OCI-LY3 (cell line): ENCODE data around the gene GIGYF1.

Experiments used
- H2AFZ ChIP-seq: fragments of 200-600, 300-600 bp; shearing (Covaris generic); 2 replicates; pipeline ENCODE4 v1.6.0; 2014; ENCODE audit warnings: antibody characterized with exemption, low read depth, low read length
- H3K27ac ChIP-seq: fragments of 200-600, 300-600 bp; sonication (generic); 2 replicates; pipeline ENCODE4 v1.5.1; 2014; ENCODE audit warnings: mild to moderate bottlenecking, low read length, moderate library complexity, mixed read lengths
- H3K27me3 ChIP-seq: fragments of 200-600, 300-600 bp; sonication (generic); 2 replicates; pipeline ENCODE4 v1.6.1; 2014; ENCODE audit warnings: low read depth, low read length, mixed read lengths
- H3K36me3 ChIP-seq: fragments of 200-600, 300-600 bp; sonication (generic); replicated peaks from 2 replicates; pipeline ENCODE3; 2014; ENCODE audit warnings: low read depth, low read length, mixed read lengths
- H3K4me1 ChIP-seq: fragments of 300-600, 200-600 bp; sonication (generic); 2 replicates; pipeline ENCODE4 v1.6.1; 2014; ENCODE audit warnings: low read length, mixed read lengths
- H3K4me2 ChIP-seq: fragments of 200-600, 300-600 bp; sonication (generic); 2 replicates; pipeline ENCODE4 v1.6.1; 2014; ENCODE audit warnings: low read length, mixed read lengths
- H3K4me3 ChIP-seq: fragments of 300-600, 200-600 bp; sonication (generic); 2 replicates; pipeline ENCODE4 v1.5.1; 2014; ENCODE audit warnings: antibody characterized with exemption, mild to moderate bottlenecking, low read length, moderate library complexity
- H3K79me2 ChIP-seq: fragments of 300-600, 200-600 bp; shearing (Covaris generic); 2 replicates; pipeline ENCODE4 v1.6.1; 2014; ENCODE audit warnings: mild to moderate bottlenecking, low read length, mixed read lengths
- H3K9ac ChIP-seq: fragments of 300-600, 200-600 bp; shearing (Covaris generic); 2 replicates; pipeline ENCODE4 v1.6.0; 2014; ENCODE audit warnings: mild to moderate bottlenecking, low read length, moderate library complexity
- H3K9me3 ChIP-seq: fragments of 200-600, 300-600 bp; shearing (Covaris generic); 2 replicates; pipeline ENCODE4 v1.6.1; 2014; ENCODE audit warnings: low read length, mixed read lengths; ENCODE audit not compliant: insufficient read depth
- H4K20me1 ChIP-seq: fragments of 200-600, 300-600 bp; sonication (generic); 2 replicates; pipeline ENCODE4 v1.6.1; 2016; ENCODE audit warnings: low read length, mixed read lengths; ENCODE audit not compliant: insufficient read depth
- EZH2phosphoT487 ChIP-seq: fragments of 200-600 bp; shearing (Covaris generic); IDR thresholded peaks from 2 replicates; pipeline ENCODE4 v1.6.1; 2018; ENCODE audit warnings: antibody characterized with exemption, mixed run types, low read depth
- TF ChIP-seq, protein P1 (sequence below): fragments of 200-600, 300-600 bp; sonication (generic); IDR thresholded peaks from 2 replicates; pipeline ENCODE4 v1.5.1; 2014; ENCODE audit warnings: antibody characterized with exemption, low read length, low read depth

Gene GIGYF1, protein sequence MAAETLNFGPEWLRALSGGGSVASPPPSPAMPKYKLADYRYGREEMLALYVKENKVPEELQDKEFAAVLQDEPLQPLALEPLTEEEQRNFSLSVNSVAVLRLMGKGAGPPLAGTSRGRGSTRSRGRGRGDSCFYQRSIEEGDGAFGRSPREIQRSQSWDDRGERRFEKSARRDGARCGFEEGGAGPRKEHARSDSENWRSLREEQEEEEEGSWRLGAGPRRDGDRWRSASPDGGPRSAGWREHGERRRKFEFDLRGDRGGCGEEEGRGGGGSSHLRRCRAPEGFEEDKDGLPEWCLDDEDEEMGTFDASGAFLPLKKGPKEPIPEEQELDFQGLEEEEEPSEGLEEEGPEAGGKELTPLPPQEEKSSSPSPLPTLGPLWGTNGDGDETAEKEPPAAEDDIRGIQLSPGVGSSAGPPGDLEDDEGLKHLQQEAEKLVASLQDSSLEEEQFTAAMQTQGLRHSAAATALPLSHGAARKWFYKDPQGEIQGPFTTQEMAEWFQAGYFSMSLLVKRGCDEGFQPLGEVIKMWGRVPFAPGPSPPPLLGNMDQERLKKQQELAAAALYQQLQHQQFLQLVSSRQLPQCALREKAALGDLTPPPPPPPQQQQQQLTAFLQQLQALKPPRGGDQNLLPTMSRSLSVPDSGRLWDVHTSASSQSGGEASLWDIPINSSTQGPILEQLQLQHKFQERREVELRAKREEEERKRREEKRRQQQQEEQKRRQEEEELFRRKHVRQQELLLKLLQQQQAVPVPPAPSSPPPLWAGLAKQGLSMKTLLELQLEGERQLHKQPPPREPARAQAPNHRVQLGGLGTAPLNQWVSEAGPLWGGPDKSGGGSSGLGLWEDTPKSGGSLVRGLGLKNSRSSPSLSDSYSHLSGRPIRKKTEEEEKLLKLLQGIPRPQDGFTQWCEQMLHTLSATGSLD (N-terminal part only)

DNA sequence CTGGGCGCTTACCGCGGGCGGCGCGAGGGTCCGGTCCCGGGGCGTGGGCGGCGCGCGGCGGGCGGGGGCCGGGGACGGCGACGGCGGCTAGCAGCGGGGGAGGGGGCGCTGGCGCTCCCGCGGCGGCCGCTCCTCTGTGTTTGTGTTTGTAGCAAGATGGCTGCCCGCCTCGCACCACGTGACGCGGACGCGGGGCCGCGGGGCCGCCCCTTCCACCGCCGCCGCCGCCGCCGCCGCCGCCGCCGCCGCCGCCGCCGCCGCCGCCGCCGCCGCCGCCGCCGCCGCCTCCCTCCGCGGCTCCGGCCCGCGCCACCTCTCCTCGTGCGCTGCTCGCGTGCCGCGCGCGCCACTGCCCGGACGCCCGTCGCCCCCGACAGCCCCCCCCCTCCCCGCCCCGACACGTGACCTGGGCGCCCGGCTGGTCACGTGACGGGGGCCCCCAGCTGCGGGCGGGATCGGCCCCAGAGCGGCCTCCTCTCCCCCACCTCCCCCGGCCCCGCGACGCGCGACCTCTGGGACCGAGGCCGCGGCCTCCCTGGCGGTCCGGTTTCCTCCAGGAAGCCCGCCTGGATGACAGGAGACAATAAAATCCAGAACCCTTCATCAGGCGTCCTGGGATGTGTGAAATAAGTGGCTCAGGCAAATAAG lies at the start of gene GIGYF1:
Gene GIGYF1, minus strand, starts transcription at position 153 of the 648 bp plus-strand sequence. CDS start 6,012 bp downstream, outside the sequence.
- H3K4me3 ChIP-seq, result peak within 1 kb of the TSS; percentile 84
- peaks cover 33% of the 10 kb centered on the region for H4K20me1 ChIP-seq
- TF ChIP-seq EZH2phosphoT487, result no peak
- TF ChIP-seq, protein P1, sequence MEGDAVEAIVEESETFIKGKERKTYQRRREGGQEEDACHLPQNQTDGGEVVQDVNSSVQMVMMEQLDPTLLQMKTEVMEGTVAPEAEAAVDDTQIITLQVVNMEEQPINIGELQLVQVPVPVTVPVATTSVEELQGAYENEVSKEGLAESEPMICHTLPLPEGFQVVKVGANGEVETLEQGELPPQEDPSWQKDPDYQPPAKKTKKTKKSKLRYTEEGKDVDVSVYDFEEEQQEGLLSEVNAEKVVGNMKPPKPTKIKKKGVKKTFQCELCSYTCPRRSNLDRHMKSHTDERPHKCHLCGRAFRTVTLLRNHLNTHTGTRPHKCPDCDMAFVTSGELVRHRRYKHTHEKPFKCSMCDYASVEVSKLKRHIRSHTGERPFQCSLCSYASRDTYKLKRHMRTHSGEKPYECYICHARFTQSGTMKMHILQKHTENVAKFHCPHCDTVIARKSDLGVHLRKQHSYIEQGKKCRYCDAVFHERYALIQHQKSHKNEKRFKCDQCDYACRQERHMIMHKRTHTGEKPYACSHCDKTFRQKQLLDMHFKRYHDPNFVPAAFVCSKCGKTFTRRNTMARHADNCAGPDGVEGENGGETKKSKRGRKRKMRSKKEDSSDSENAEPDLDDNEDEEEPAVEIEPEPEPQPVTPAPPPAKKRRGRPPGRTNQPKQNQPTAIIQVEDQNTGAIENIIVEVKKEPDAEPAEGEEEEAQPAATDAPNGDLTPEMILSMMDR, result no peak
- H3K9me3 ChIP-seq, result no peaks in the 10 kb centered on the region
- H3K27me3 ChIP-seq, result peaks cover 11% of the 10 kb centered on the region; the same call in 1 of the 2 replicates
- H2AFZ ChIP-seq, result 0 out of 2 replicates have a peak within 1 kb of the TSS, but pooled peaks have one; percentile 67
- peak within 1 kb of the TSS; percentile 90 for H3K4me2 ChIP-seq
- no peak within 1 kb of the TSS; the same call in 1 of the 2 replicates for H3K27ac ChIP-seq
- H3K36me3 ChIP-seq, result peaks cover 4% of the 10 kb centered on the region
- peaks cover 45% of the 10 kb centered on the region for H3K79me2 ChIP-seq
- peaks cover 34% of the 10 kb centered on the region for H3K4me1 ChIP-seq
- H3K9ac ChIP-seq, result peak within 1 kb of the TSS; percentile 81

GRCh38 chr7:100739934-100740333 lies 45.9 kb upstream of the GIGYF1 start:
- no peak overlapping the region for H2AFZ ChIP-seq
- H3K27me3 ChIP-seq, result no peaks in the 10 kb centered on the region
- no peaks in the 10 kb centered on the region for H4K20me1 ChIP-seq
- no peaks in the 10 kb centered on the region for H3K9me3 ChIP-seq
- H3K27ac ChIP-seq, result no peak overlapping the region
- no peak overlapping the region for H3K9ac ChIP-seq
- H3K36me3 ChIP-seq, result no peaks in the 10 kb centered on the region
- no peaks in the 10 kb centered on the region for H3K4me1 ChIP-seq
- TF ChIP-seq EZH2phosphoT487, result no peak
- TF ChIP-seq, protein P1, result no peak
- no peak overlapping the region for H3K4me3 ChIP-seq
- H3K4me2 ChIP-seq, result no peak overlapping the region
- no peaks in the 10 kb centered on the region for H3K79me2 ChIP-seq

GRCh38 chr7:100736671-100737070 lies 42.6 kb upstream of the GIGYF1 start:
- no peak overlapping the region for H3K9ac ChIP-seq
- no peaks in the 10 kb centered on the region for H3K36me3 ChIP-seq
- H3K4me1 ChIP-seq, result no peaks in the 10 kb centered on the region
- no peak overlapping the region for H2AFZ ChIP-seq
- H4K20me1 ChIP-seq, result no peaks in the 10 kb centered on the region
- H3K4me2 ChIP-seq, result no peak overlapping the region
- H3K4me3 ChIP-seq, result no peak overlapping the region
- H3K9me3 ChIP-seq, result no peaks in the 10 kb centered on the region
- TF ChIP-seq, protein P1, result no peak
- TF ChIP-seq EZH2phosphoT487, result no peak
- no peak overlapping the region for H3K27ac ChIP-seq
- peaks cover 6% of the 10 kb centered on the region; the same call in 1 of the 2 replicates for H3K27me3 ChIP-seq
- no peaks in the 10 kb centered on the region for H3K79me2 ChIP-seq
